NT2/D1 (cell line): ENCODE data around the gene PPM1A.

Source experiments
- DNase-seq: peaks from one replicate; pipeline ENCODE4 v3.0.0-alpha.2; 2011; ENCODE audit warnings: low read depth, low spot score
- H3K27me3 ChIP-seq: 2 replicates; pipeline ENCODE4 v1.6.0; 2011; ENCODE audit warnings: mild to moderate bottlenecking; ENCODE audit not compliant: insufficient read length, insufficient read depth
- H3K36me3 ChIP-seq: 2 replicates; pipeline ENCODE4 v1.6.1; 2011; ENCODE audit warnings: mild to moderate bottlenecking, low read length, mixed read lengths; ENCODE audit not compliant: insufficient read depth, insufficient read length
- H3K4me1 ChIP-seq: 2 replicates; pipeline ENCODE4 v1.5.1; 2011; ENCODE audit not compliant: insufficient read depth, insufficient read length
- H3K4me3 ChIP-seq: 2 replicates; pipeline ENCODE4 v1.5.1; 2011; ENCODE audit warnings: low read depth; ENCODE audit not compliant: insufficient read length
- H3K9ac ChIP-seq: 2 replicates; pipeline ENCODE4 v1.6.0; 2011; ENCODE audit warnings: low read depth; ENCODE audit not compliant: insufficient read length
- H3K9me3 ChIP-seq: 2 replicates; pipeline ENCODE4 v1.5.1; 2011; ENCODE audit warnings: mild to moderate bottlenecking, low read length; ENCODE audit not compliant: insufficient read depth
- SUZ12 ChIP-seq: IDR thresholded peaks from 2 replicates; pipeline ENCODE4 v1.6.1; 2011; ENCODE audit not compliant: insufficient read length, insufficient read depth; ENCODE audit errors: extremely low read depth
- YY1 ChIP-seq: IDR thresholded peaks from 2 replicates; pipeline ENCODE4 v1.6.1; 2011; ENCODE audit not compliant: insufficient read length, insufficient read depth
- ZNF274 ChIP-seq: IDR thresholded peaks from 2 replicates; pipeline ENCODE4 v1.6.1; 2011; ENCODE audit warnings: mild to moderate bottlenecking, low read depth, low read length

Gene PPM1A

GRCh38 chr14:60273956-60274355, 24.9 kb downstream of the PPM1A start:
- Histone ChIP-seq H3K36me3 (no peaks in the 10 kb centered on the region), H3K27me3 (no peaks in the 10 kb centered on the region), H3K9ac (no peak overlapping the region), H3K4me3 (no peak overlapping the region), H3K4me1 (no peaks in the 10 kb centered on the region), H3K9me3 (no peaks in the 10 kb centered on the region)
- no peak for DNase-seq
- TF ChIP-seq ZNF274 (no peak), SUZ12 (no peak), YY1 (no peak)

- no peaks in the 10 kb centered on the region for H3K9me3 ChIP-seq
- H3K4me1 ChIP-seq, result no peaks in the 10 kb centered on the region
- no peak overlapping the region for H3K4me3 ChIP-seq
- DNase-seq, result no peak
- TF ChIP-seq SUZ12 (no peak), YY1 (no peak), ZNF274 (no peak)
- no peaks in the 10 kb centered on the region for H3K36me3 ChIP-seq
- H3K9ac ChIP-seq, result no peak overlapping the region
- no peaks in the 10 kb centered on the region for H3K27me3 ChIP-seq
Measured at GRCh38 chr14:60274448-60274847, 25.4 kb downstream of the PPM1A start.

GRCh38 chr14:60275932-60276331, 26.9 kb downstream of the PPM1A start:
- Histone ChIP-seq H3K27me3 (no peaks in the 10 kb centered on the region), H3K4me1 (no peaks in the 10 kb centered on the region), H3K9me3 (no peaks in the 10 kb centered on the region), H3K36me3 (no peaks in the 10 kb centered on the region), H3K9ac (no peak overlapping the region), H3K4me3 (no peak overlapping the region)
- no peak for DNase-seq
- no peak for TF ChIP-seq YY1
- TF ChIP-seq SUZ12, result no peak
- TF ChIP-seq ZNF274, result no peak

- no peak overlapping the region for H3K4me3 ChIP-seq
- H3K27me3 ChIP-seq, result no peaks in the 10 kb centered on the region
- no peak for DNase-seq
- H3K36me3 ChIP-seq, result no peaks in the 10 kb centered on the region
- TF ChIP-seq SUZ12, result no peak
- no peak for TF ChIP-seq YY1
- TF ChIP-seq ZNF274, result no peak
- H3K9me3 ChIP-seq, result no peaks in the 10 kb centered on the region
- no peak overlapping the region for H3K9ac ChIP-seq
- H3K4me1 ChIP-seq, result no peaks in the 10 kb centered on the region
Measured at GRCh38 chr14:60276347-60276746, 27.3 kb downstream of the PPM1A start.

GRCh38 chr14:60277605-60278190, 28.7 kb downstream of the PPM1A start:
- no peaks in the 10 kb centered on the region for H3K4me1 ChIP-seq
- H3K9me3 ChIP-seq, result no peaks in the 10 kb centered on the region
- H3K36me3 ChIP-seq, result peaks cover 4% of the 10 kb centered on the region
- H3K4me3 ChIP-seq, result no peak overlapping the region
- DNase-seq, result no peak
- no peaks in the 10 kb centered on the region for H3K27me3 ChIP-seq
- TF ChIP-seq SUZ12 (no peak), YY1 (no peak), ZNF274 (no peak)
- H3K9ac ChIP-seq, result no peak overlapping the region

GRCh38 chr14:60278350-60278749, 29.3 kb downstream of the PPM1A start:
- no peaks in the 10 kb centered on the region for H3K27me3 ChIP-seq
- H3K9me3 ChIP-seq, result no peaks in the 10 kb centered on the region
- no peak overlapping the region for H3K4me3 ChIP-seq
- TF ChIP-seq ZNF274, result no peak
- TF ChIP-seq SUZ12, result no peak
- H3K4me1 ChIP-seq, result no peaks in the 10 kb centered on the region
- H3K9ac ChIP-seq, result no peak overlapping the region
- peak; percentile 11 for DNase-seq
- H3K36me3 ChIP-seq, result peaks cover 9% of the 10 kb centered on the region

GRCh38 chr14:60287452-60287851, 38.4 kb downstream of the PPM1A start:
- no peak overlapping the region for H3K4me3 ChIP-seq
- DNase-seq, result no peak

More at GRCh38 chr14:60287452-60287851, 38.4 kb downstream of the PPM1A start:
- Histone ChIP-seq H3K36me3 (peaks cover 28% of the 10 kb centered on the region), H3K9ac (no peak overlapping the region), H3K4me1 (no peaks in the 10 kb centered on the region), H3K27me3 (no peaks in the 10 kb centered on the region), H3K9me3 (no peaks in the 10 kb centered on the region)
- TF ChIP-seq SUZ12 (no peak), YY1 (no peak), ZNF274 (no peak)
